GM20000 (cell line): ENCODE results near the gene GAL3ST1.
"Not testable (repeated sequence)": the region's sequence is repeated elsewhere in the genome, so short reads cannot be mapped to it uniquely, and the experiment has no call there.

ENCODE experiments used
- DNase-seq: peaks from one replicate; pipeline ENCODE4 v3.0.0; 2012; ENCODE audit warnings: low spot score
- CTCF ChIP-seq: IDR thresholded peaks from 2 replicates; pipeline ENCODE4 v1.5.1; 2012; ENCODE audit warnings: mild to moderate bottlenecking, control low read depth; ENCODE audit errors: extremely low read depth, missing control alignments

Gene GAL3ST1

GRCh38 chr22:30553971-30554370, 20.5 kb downstream of the GAL3ST1 start:
- DNase-seq: no peak
- no peak for TF ChIP-seq CTCF

DNA sequence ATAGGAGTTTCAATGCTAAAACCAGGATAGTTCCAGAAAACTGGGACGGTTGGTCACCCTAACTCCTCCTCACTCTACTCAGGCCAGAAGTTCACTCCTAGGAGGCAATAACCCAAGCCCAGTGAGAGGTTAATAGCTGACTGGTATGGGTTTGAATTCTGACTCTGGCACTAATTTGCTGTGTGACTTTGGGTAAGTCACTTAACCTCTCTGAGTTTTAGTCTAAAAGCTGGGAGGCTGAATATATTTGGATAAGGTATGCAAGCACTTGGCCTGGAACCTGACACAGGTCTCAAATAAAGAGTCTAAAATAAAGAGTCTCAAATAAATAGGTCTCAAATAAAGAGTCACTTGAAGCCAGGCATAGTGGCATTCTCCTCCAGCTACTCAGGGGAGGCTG, 21.7 kb downstream of the GAL3ST1 start:
- no peak for TF ChIP-seq CTCF
- DNase-seq: no peak

- not testable (repeated sequence) for DNase-seq
These were observed 22.7 kb downstream of the GAL3ST1 start for GRCh38 chr22:30551813-30552212.

DNA sequence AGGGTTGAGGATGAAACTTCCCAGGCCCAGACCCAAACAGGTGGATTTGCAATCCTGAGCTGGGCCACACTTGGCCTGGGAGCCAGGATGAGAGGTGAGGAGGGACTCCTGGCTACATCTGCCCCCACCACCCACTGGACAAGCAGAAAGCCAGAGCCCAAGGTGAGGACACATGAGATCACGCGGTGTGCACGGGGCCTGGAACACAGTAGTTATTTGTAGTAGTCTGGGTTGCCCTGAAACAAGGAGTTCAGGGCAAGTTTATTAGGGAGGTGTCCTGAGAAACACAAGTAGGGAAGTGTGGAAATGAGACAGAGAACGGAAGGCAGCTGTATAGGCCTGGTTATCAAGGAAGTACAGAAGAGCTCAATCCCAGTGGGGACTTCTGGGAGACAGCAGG, 27.3 kb downstream of the GAL3ST1 start:
- DNase-seq: no peak
- TF ChIP-seq CTCF: no peak

- no peak for DNase-seq
- no peak for TF ChIP-seq CTCF
These were observed 27.8 kb downstream of the GAL3ST1 start, which contains the start of gene SEC14L6 for GRCh38 chr22:30546616-30547015. SEC14L6 (minus strand) TSS chr22:30546741; CDS start chr22:30546682, 59 bp downstream.

GRCh38 chr22:30542811-30543188, 31.7 kb downstream of the GAL3ST1 start:
- no peak for DNase-seq
- no peak for TF ChIP-seq CTCF

GRCh38 chr22:30541961-30542810, 32.3 kb downstream of the GAL3ST1 start:
- no peak for DNase-seq
- no peak for TF ChIP-seq CTCF

- DNase-seq: not testable (repeated sequence)
These were observed 33.0 kb downstream of the GAL3ST1 start for GRCh38 chr22:30541511-30541910.
